Activated CD4-positive, alpha-beta memory T cell treated with anti-CD3 and anti-CD28 coated beads, Interleukin-2, amount 10 ng/mL, durations not matched to agents 7 days and 5 days (primary cell): ENCODE data around the gene FARP2. TPM values are rescaled to one million over a fixed set of nuclear protein-coding genes. Genes with fewer than 3 reads are reported as not detected.

ENCODE experiments used
- CTCF ChIA-PET: fragments of 350-600 bp; sonication (Branson Sonifier 250); formaldehyde crosslinking; loops from one replicate; lab custom pipeline; 2021; ENCODE audit warnings: antibody characterized with exemption, inconsistent platforms; lab: Charles Lee
- POLR2A ChIA-PET: fragments of 350-600 bp; sonication (Branson Sonifier 250); formaldehyde crosslinking; loops from one replicate; lab custom pipeline; 2021; ENCODE audit warnings: antibody characterized with exemption; lab: Charles Lee
- DNase-seq: peaks from one replicate; pipeline ENCODE4 v3.0.0-alpha.2; 2020
- H3K27ac Mint-ChIP-seq: one replicate; pipeline ENCODE4 v1.8.0; 2021; ENCODE audit warnings: mild to moderate bottlenecking, mixed read lengths
- H3K27me3 Mint-ChIP-seq: one replicate; pipeline ENCODE4 v1.8.0; 2021; ENCODE audit warnings: mixed read lengths
- H3K36me3 Mint-ChIP-seq: one replicate; pipeline ENCODE4 v1.8.0; 2021; ENCODE audit warnings: low read depth, mixed read lengths
- H3K4me1 Mint-ChIP-seq: one replicate; pipeline ENCODE4 v1.8.0; 2021; ENCODE audit warnings: mixed read lengths
- H3K4me3 Mint-ChIP-seq: one replicate; pipeline ENCODE4 v1.8.0; 2021; ENCODE audit warnings: mild to moderate bottlenecking, mixed read lengths
- H3K9me3 Mint-ChIP-seq: one replicate; pipeline ENCODE4 v1.8.0; 2021; ENCODE audit warnings: mixed read lengths
- total RNA-seq, 2 experiments: library from RNA; stranded (reverse); gene quantifications; one replicate each; pipeline ENCODE4 v1.2.3, GENCODE V29; 2021

FARP2 gene
- total RNA-seq, 2 experiments from 2014 or later, result 14.1 to 15.0 TPM

- ChIA-PET POLR2A (interaction anchor here (1.2 kb wide), 1 partner anchor 11 kb away, joined by 3 read pairs; no protein-coding TSS in a partner anchor), CTCF (no interaction called here)
- no peak for DNase-seq
- Mint-ChIP-seq H3K27ac (no peak overlapping the region), H3K9me3 (no peaks in the 10 kb centered on the region), H3K36me3 (no peaks in the 10 kb centered on the region), H3K27me3 (no peaks in the 10 kb centered on the region), H3K4me3 (no peak overlapping the region), H3K4me1 (no peaks in the 10 kb centered on the region)
Measured at GRCh38 chr2:241479026-241479898, 123.2 kb downstream of the FARP2 start.

- DNase-seq, result no peak
- Mint-ChIP-seq H3K27me3 (no peaks in the 10 kb centered on the region), H3K9me3 (no peaks in the 10 kb centered on the region), H3K27ac (no peak overlapping the region), H3K36me3 (no peaks in the 10 kb centered on the region), H3K4me1 (no peaks in the 10 kb centered on the region), H3K4me3 (no peak overlapping the region)
- ChIA-PET CTCF (no interaction called here), POLR2A (no interaction called here)
Measured at GRCh38 chr2:241481687-241482086, 125.6 kb downstream of the FARP2 start.

- DNase-seq, result no peak
- Mint-ChIP-seq H3K4me3 (no peak overlapping the region), H3K27ac (no peak overlapping the region), H3K4me1 (no peaks in the 10 kb centered on the region), H3K27me3 (no peaks in the 10 kb centered on the region), H3K36me3 (no peaks in the 10 kb centered on the region), H3K9me3 (no peaks in the 10 kb centered on the region)
- CTCF ChIA-PET, result no interaction called here
- POLR2A ChIA-PET, result no interaction called here
Measured at GRCh38 chr2:241482126-241482955, 126.3 kb downstream of the FARP2 start.

- H3K36me3 Mint-ChIP-seq, result no peaks in the 10 kb centered on the region
- POLR2A ChIA-PET, result no interaction called here
- no peaks in the 10 kb centered on the region for H3K9me3 Mint-ChIP-seq
- no peak overlapping the region for H3K27ac Mint-ChIP-seq
- H3K4me1 Mint-ChIP-seq, result no peaks in the 10 kb centered on the region
- no peak for DNase-seq
- no peaks in the 10 kb centered on the region for H3K27me3 Mint-ChIP-seq
- no peak overlapping the region for H3K4me3 Mint-ChIP-seq
- CTCF ChIA-PET, result no interaction called here
Measured at GRCh38 chr2:241483305-241483704, 127.2 kb downstream of the FARP2 start.

GRCh38 chr2:241485172-241485911, 129.3 kb downstream of the FARP2 start:
- Mint-ChIP-seq H3K27me3 (no peaks in the 10 kb centered on the region), H3K4me1 (no peaks in the 10 kb centered on the region), H3K9me3 (no peaks in the 10 kb centered on the region), H3K27ac (no peak overlapping the region), H3K36me3 (no peaks in the 10 kb centered on the region), H3K4me3 (no peak overlapping the region)
- POLR2A ChIA-PET, result no interaction called here
- CTCF ChIA-PET, result no interaction called here
- no peak for DNase-seq

GRCh38 chr2:241489088-241489487, 133.0 kb downstream of the FARP2 start:
- no peak for DNase-seq
- POLR2A ChIA-PET, result no interaction called here
- H3K27me3 Mint-ChIP-seq, result no peaks in the 10 kb centered on the region
- CTCF ChIA-PET, result no interaction called here
- H3K27ac Mint-ChIP-seq, result no peak overlapping the region
- no peaks in the 10 kb centered on the region for H3K4me1 Mint-ChIP-seq
- H3K36me3 Mint-ChIP-seq, result no peaks in the 10 kb centered on the region
- no peaks in the 10 kb centered on the region for H3K9me3 Mint-ChIP-seq
- no peak overlapping the region for H3K4me3 Mint-ChIP-seq

GRCh38 chr2:241489733-241490680, 133.9 kb downstream of the FARP2 start:
- no peaks in the 10 kb centered on the region for H3K27me3 Mint-ChIP-seq
- H3K36me3 Mint-ChIP-seq, result peaks cover 3% of the 10 kb centered on the region
- no peak overlapping the region for H3K4me3 Mint-ChIP-seq
- H3K9me3 Mint-ChIP-seq, result no peaks in the 10 kb centered on the region
- no peaks in the 10 kb centered on the region for H3K4me1 Mint-ChIP-seq
- no peak overlapping the region for H3K27ac Mint-ChIP-seq
- no peak for DNase-seq
- ChIA-PET CTCF (no interaction called here), POLR2A (interaction anchor here (1.4 kb wide), 1 partner anchor 10 kb away, joined by 3 read pairs; no protein-coding TSS in a partner anchor)

- no peaks in the 10 kb centered on the region for H3K27me3 Mint-ChIP-seq
- H3K4me1 Mint-ChIP-seq, result no peaks in the 10 kb centered on the region
- no peak for DNase-seq
- H3K27ac Mint-ChIP-seq, result no peak overlapping the region
- CTCF ChIA-PET, result no interaction called here
- POLR2A ChIA-PET, result interaction anchor here (1.4 kb wide), 1 partner anchor 11 kb away, joined by 3 read pairs; no protein-coding TSS in a partner anchor
- H3K36me3 Mint-ChIP-seq, result peaks cover 8% of the 10 kb centered on the region
- H3K4me3 Mint-ChIP-seq, result no peak overlapping the region
- H3K9me3 Mint-ChIP-seq, result no peaks in the 10 kb centered on the region
Measured at GRCh38 chr2:241490825-241491506, 134.9 kb downstream of the FARP2 start.

- no peaks in the 10 kb centered on the region for H3K4me1 Mint-ChIP-seq
- ChIA-PET POLR2A (interaction anchor here (1.4 kb wide), 1 partner anchor 30 kb away, joined by 3 read pairs; no protein-coding TSS in a partner anchor), CTCF (no interaction called here)
- H3K36me3 Mint-ChIP-seq, result peaks cover 8% of the 10 kb centered on the region
- H3K27me3 Mint-ChIP-seq, result no peaks in the 10 kb centered on the region
- H3K4me3 Mint-ChIP-seq, result no peak overlapping the region
- H3K27ac Mint-ChIP-seq, result no peak overlapping the region
- H3K9me3 Mint-ChIP-seq, result no peaks in the 10 kb centered on the region
- DNase-seq, result no peak
Measured at GRCh38 chr2:241491549-241492173, 135.6 kb downstream of the FARP2 start.

GRCh38 chr2:241492174-241492565, 136.1 kb downstream of the FARP2 start:
- ChIA-PET POLR2A (interaction anchor here (1.4 kb wide), 1 partner anchor 30 kb away, joined by 3 read pairs; no protein-coding TSS in a partner anchor), CTCF (no interaction called here)
- Mint-ChIP-seq H3K27ac (no peak overlapping the region), H3K9me3 (no peaks in the 10 kb centered on the region), H3K4me1 (no peaks in the 10 kb centered on the region), H3K4me3 (no peak overlapping the region), H3K27me3 (no peaks in the 10 kb centered on the region), H3K36me3 (peaks cover 8% of the 10 kb centered on the region)
- no peak for DNase-seq

GRCh38 chr2:241493092-241493491, 137.0 kb downstream of the FARP2 start:
- DNase-seq, result no peak
- peaks cover 8% of the 10 kb centered on the region for H3K36me3 Mint-ChIP-seq
- no peak overlapping the region for H3K27ac Mint-ChIP-seq
- ChIA-PET POLR2A (interaction anchor here (1.4 kb wide), 1 partner anchor 31 kb away, joined by 3 read pairs; no protein-coding TSS in a partner anchor), CTCF (no interaction called here)
- no peak overlapping the region for H3K4me3 Mint-ChIP-seq
- H3K4me1 Mint-ChIP-seq, result no peaks in the 10 kb centered on the region
- H3K27me3 Mint-ChIP-seq, result no peaks in the 10 kb centered on the region
- no peaks in the 10 kb centered on the region for H3K9me3 Mint-ChIP-seq
